K562 (cell line): ENCODE data around the gene LAMTOR1. TPM values are rescaled to one million over a fixed set of nuclear protein-coding genes. Genes with fewer than 3 reads are reported as not detected.

Experiments
- ATF1 ChIP-seq, 2 experiments: fragments of 450-650 bp in 1 of 2; IDR thresholded peaks; 2 replicates each; pipeline ENCODE4 v1.6.1; 2016; ENCODE audit warnings: missing compliant biosample characterization in 1 of 2, missing genetic modification characterization in 1 of 2
- CCNT2 ChIP-seq: IDR thresholded peaks from 2 replicates; pipeline ENCODE4 v1.6.1; 2011; ENCODE audit warnings: borderline replicate concordance, low read depth, mild to moderate bottlenecking, moderate library complexity, mixed read lengths, low read length; ENCODE audit not compliant: insufficient read length; ENCODE audit errors: extremely low read depth
- CEBPB ChIP-seq: fragments of 450-650 bp; IDR thresholded peaks from 2 replicates; pipeline ENCODE4 v1.6.1; 2016; ENCODE audit warnings: missing genetic modification characterization, missing compliant biosample characterization
- ILK ChIP-seq: fragments of 450-650 bp; IDR thresholded peaks from 2 replicates; pipeline ENCODE4 v1.6.1; 2016; ENCODE audit warnings: missing genetic modification characterization, low read depth, mild to moderate bottlenecking, missing compliant biosample characterization, moderate library complexity, borderline replicate concordance
- JUN ChIP-seq, 2 experiments: sonication (generic) in 1 of 2; formaldehyde crosslinking in 1 of 2; IDR thresholded peaks; 2 replicates each; pipeline versions ENCODE4 v1.6.1 to v1.8.0; 2012 to 2022; ENCODE audit warnings: borderline replicate concordance in 2 of 2, mild to moderate bottlenecking in 2 of 2, improper control_type of control experiment in 1 of 2, low read depth in 1 of 2, low read length in 1 of 2, missing genetic modification reagents in 1 of 2
- KHSRP ChIP-seq: fragments of 450-650 bp; IDR thresholded peaks from 2 replicates; pipeline ENCODE4 v1.6.1; 2017
- MCM2 ChIP-seq: fragments of 450-650 bp; IDR thresholded peaks from 2 replicates; pipeline ENCODE4 v1.6.1; 2017; ENCODE audit warnings: low read depth, mild to moderate bottlenecking
- PCBP1 ChIP-seq: fragments of 200-400 bp; formaldehyde crosslinking; IDR thresholded peaks from 2 replicates; pipeline ENCODE4 v1.6.1; 2018; ENCODE audit warnings: mild to moderate bottlenecking, low read depth, low read length; ENCODE audit not compliant: poor library complexity, severe bottlenecking
- PTRF ChIP-seq: fragments of 450-650 bp; IDR thresholded peaks from 2 replicates; pipeline ENCODE4 v1.6.1; 2016; ENCODE audit warnings: mild to moderate bottlenecking, missing genetic modification characterization, missing compliant biosample characterization
- PTTG1 ChIP-seq: fragments of 450-650 bp; IDR thresholded peaks from 2 replicates; pipeline ENCODE4 v1.6.1; 2016; ENCODE audit warnings: low read depth, mild to moderate bottlenecking, missing genetic modification characterization, missing compliant biosample characterization
- SMAD2 ChIP-seq: fragments of 150-350 bp; IDR thresholded peaks from 2 replicates; pipeline ENCODE4 v1.6.1; 2014; ENCODE audit warnings: low read depth, mild to moderate bottlenecking, low read length
- TCFL5 ChIP-seq: fragments of 250-450 bp; sonication (Bioruptor Pico); conservative IDR thresholded peaks from 2 replicates; pipeline ENCODE4 v1.6.1; 2021; ENCODE audit warnings: mild to moderate bottlenecking, moderate library complexity, matching md5 sums
- TGIF2 ChIP-seq: sonication (generic); formaldehyde crosslinking; IDR thresholded peaks from 2 replicates; pipeline ENCODE4 v1.8.1; 2022; ENCODE audit warnings: mild to moderate bottlenecking, missing genetic modification reagents, moderate library complexity
- ZNF146 ChIP-seq: IDR thresholded peaks from one replicate; pipeline ENCODE4 v1.6.1; 2018; ENCODE audit warnings: missing compliant biosample characterization; ENCODE audit not compliant: unreplicated experiment
- ZNF274 ChIP-seq: IDR thresholded peaks from 2 replicates; pipeline ENCODE4 v1.6.1; 2011; ENCODE audit warnings: low read depth, mild to moderate bottlenecking, low read length, moderate library complexity, borderline replicate concordance
- ZNF316 ChIP-seq: fragments of 450-650 bp; IDR thresholded peaks from 2 replicates; pipeline ENCODE4 v1.6.1; 2016
- polyA plus RNA-seq, 8 experiments: library from polyadenylated mRNA; depleted of rRNA in 4 of 8; stranded (reverse) in 5 of 8; unstranded in 3 of 8; fragments of >200 nt; fragmentation: Nextera tagmentation in 2 of 8; fragmentation: Illumina TruSeq in 1 of 8; extraction: Ambion mirVana in 2 of 8; extraction: Trizol in 1 of 8; gene quantifications; 2 replicates each; pipeline versions ENCODE4 v1.2.1 to v1.2.3, GENCODE V29; 2011 to 2014; ENCODE audit warnings: inconsistent platforms in 1 of 8, missing spikeins in 1 of 8
- total RNA-seq, 7 experiments: library from RNA; depleted of rRNA in 6 of 7; stranded (reverse); fragments of >200 nt in 6 of 7; fragmentation: Illumina TruSeq in 2 of 7; extraction: Trizol in 2 of 7; gene quantifications; 2 replicates each; pipeline versions ENCODE4 v1.2.1 to v1.2.3, GENCODE V29; 2011 to 2021; ENCODE audit warnings: low replicate concordance in 1 of 7
- TF ChIP-seq, protein P1 (sequence below): IDR thresholded peaks from 3 replicates; pipeline ENCODE4 v1.6.1; 2011; ENCODE audit warnings: borderline replicate concordance, mild to moderate bottlenecking, moderate library complexity; ENCODE audit not compliant: insufficient read length; ENCODE audit errors: extremely low read depth
- TF ChIP-seq, protein P2 (sequence below), 2 experiments: fragments of 200-800 bp in 1 of 2; sonication (Bioruptor generic) in 1 of 2; sonication (generic) in 1 of 2; formaldehyde crosslinking in 1 of 2; IDR thresholded peaks in 1 of 2; conservative IDR thresholded peaks in 1 of 2; 2 replicates each; pipeline versions ENCODE4 v1.5.0 to v1.6.1; 2016 to 2020; ENCODE audit warnings: missing compliant biosample characterization in 1 of 2, missing genetic modification characterization in 1 of 2, missing genetic modification reagents in 1 of 2

Gene LAMTOR1
- total and polyA plus RNA-seq, 9 of the 15 experiments (the other 6 are each of a cell fraction or from before 2014, with no cell fraction given): 62.6 to 104 (median 85.3) TPM

DNA sequence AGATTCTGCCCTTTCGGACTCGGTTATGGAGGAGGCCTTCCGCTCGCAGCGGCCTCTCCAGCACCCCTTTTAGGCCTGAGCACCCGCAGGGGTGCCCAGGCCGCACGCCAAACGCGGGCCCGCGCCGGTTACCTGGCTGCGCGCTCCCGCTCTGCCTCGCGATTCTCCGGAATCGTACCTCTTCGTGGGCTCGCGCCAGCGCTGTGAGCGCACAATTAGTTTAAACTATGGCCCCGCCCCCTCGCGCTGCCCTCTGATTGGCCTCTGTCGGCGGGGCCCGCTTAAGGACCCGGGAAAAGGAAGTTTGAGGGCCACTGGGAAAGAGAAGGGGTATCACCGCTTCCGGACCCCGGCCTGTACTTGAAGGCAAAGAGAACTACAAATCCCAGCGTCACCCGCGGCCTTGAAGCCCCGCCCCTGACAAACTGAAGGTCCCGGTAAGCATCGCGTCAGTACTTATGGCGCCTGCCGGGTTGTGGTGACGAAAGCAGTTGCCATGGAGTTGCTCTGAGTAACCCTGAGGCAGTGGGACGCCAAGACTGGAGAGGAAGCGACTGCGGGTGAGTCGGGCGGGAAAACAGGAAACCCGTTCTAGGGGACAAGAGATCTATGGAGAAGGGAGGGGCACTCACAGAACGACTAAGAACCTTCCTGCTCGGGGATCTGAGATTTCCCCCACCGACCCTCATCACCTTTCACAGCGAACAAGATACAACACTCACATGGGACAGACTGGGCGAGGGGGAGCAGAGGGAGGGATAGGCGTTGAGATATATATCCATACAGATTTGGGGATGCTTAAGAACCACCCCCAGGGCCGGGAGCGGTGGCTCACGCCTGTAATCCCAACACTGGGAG lies 22.5 kb downstream of the LAMTOR1 start, which contains the start of the genes LRRC51 and NUMA1 (continued):
- TF ChIP-seq, protein P1, sequence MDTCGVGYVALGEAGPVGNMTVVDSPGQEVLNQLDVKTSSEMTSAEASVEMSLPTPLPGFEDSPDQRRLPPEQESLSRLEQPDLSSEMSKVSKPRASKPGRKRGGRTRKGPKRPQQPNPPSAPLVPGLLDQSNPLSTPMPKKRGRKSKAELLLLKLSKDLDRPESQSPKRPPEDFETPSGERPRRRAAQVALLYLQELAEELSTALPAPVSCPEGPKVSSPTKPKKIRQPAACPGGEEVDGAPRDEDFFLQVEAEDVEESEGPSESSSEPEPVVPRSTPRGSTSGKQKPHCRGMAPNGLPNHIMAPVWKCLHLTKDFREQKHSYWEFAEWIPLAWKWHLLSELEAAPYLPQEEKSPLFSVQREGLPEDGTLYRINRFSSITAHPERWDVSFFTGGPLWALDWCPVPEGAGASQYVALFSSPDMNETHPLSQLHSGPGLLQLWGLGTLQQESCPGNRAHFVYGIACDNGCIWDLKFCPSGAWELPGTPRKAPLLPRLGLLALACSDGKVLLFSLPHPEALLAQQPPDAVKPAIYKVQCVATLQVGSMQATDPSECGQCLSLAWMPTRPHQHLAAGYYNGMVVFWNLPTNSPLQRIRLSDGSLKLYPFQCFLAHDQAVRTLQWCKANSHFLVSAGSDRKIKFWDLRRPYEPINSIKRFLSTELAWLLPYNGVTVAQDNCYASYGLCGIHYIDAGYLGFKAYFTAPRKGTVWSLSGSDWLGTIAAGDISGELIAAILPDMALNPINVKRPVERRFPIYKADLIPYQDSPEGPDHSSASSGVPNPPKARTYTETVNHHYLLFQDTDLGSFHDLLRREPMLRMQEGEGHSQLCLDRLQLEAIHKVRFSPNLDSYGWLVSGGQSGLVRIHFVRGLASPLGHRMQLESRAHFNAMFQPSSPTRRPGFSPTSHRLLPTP: no peak
- TF ChIP-seq, protein P2, sequence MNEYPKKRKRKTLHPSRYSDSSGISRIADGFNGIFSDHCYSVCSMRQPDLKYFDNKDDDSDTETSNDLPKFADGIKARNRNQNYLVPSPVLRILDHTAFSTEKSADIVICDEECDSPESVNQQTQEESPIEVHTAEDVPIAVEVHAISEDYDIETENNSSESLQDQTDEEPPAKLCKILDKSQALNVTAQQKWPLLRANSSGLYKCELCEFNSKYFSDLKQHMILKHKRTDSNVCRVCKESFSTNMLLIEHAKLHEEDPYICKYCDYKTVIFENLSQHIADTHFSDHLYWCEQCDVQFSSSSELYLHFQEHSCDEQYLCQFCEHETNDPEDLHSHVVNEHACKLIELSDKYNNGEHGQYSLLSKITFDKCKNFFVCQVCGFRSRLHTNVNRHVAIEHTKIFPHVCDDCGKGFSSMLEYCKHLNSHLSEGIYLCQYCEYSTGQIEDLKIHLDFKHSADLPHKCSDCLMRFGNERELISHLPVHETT (CRISPR knock-in tag; conservative IDR thresholded peaks at IDR 0.05 in 1 of 2, IDR thresholded peaks at IDR 0.05 in 1 of 2): 0 out of 4 replicates have a peak, but pooled peaks of 1 of the 2 experiments have one; percentile 45
- TF ChIP-seq PCBP1 (no peak), SMAD2 (no peak), TCFL5 (no peak), ZNF316 (peak; percentile 53; the same call in 1 of the 2 replicates), CCNT2 (no peak), ZNF146 (CRISPR knock-in tag) (no peak), MCM2 (no peak), KHSRP (no peak), PTRF (no peak), ATF1 (CRISPR knock-in tag; IDR thresholded peaks at IDR 0.05) (no peak; the same call in 1 of the 2 replicates), ATF1 (tag; IDR thresholded peaks at IDR 0.05) (peak; percentile 98), ILK (tag) (no peak), ZNF274 (no peak), JUN (IDR thresholded peaks at IDR 0.05; ENCODE audit: borderline replicate concordance, low read depth, low read length) (peak; percentile 52; the same call in 1 of the 2 replicates), JUN (CRISPR knock-in tag; IDR thresholded peaks at IDR 0.05; ENCODE audit: borderline replicate concordance) (no peak), PTTG1 (tag) (no peak), TGIF2 (CRISPR knock-in tag) (no peak), CEBPB (no peak)
